Osteoblast (primary cell): ENCODE measurements around the gene FEM1A. TPM values are rescaled to one million over a fixed set of nuclear protein-coding genes. Genes with fewer than 3 reads are reported as not detected.

Experiments
- DNase-seq: peaks from one replicate; pipeline ENCODE4 v3.0.0; 2011; ENCODE audit warnings: low spot score, mixed read lengths; ENCODE audit not compliant: insufficient read length; ENCODE audit errors: missing footprints
- H2AFZ ChIP-seq: 2 replicates; pipeline ENCODE4 v1.6.0; 2011; ENCODE audit warnings: mild to moderate bottlenecking, low read length
- H3K27ac ChIP-seq: 2 replicates; pipeline ENCODE4 v1.5.1; 2011; ENCODE audit warnings: mild to moderate bottlenecking, low read depth, low read length, moderate library complexity
- H3K27me3 ChIP-seq: 2 replicates; pipeline ENCODE4 v1.6.0; 2012; ENCODE audit warnings: mild to moderate bottlenecking, control low read depth, inconsistent platforms, low read length, moderate library complexity; ENCODE audit not compliant: insufficient read depth
- H3K36me3 ChIP-seq: 2 replicates; pipeline ENCODE4 v1.5.1; 2011; ENCODE audit warnings: mild to moderate bottlenecking, low read length, control low read depth, moderate library complexity; ENCODE audit not compliant: insufficient read depth
- H3K4me1 ChIP-seq: 2 replicates; pipeline ENCODE4 v1.5.1; 2011; ENCODE audit warnings: mild to moderate bottlenecking, low read length, control low read depth, moderate library complexity; ENCODE audit not compliant: insufficient read depth
- H3K4me2 ChIP-seq: 2 replicates; pipeline ENCODE4 v1.6.0; 2011; ENCODE audit warnings: mild to moderate bottlenecking, low read length; ENCODE audit not compliant: insufficient read depth
- H3K4me3 ChIP-seq: fragments of 200-600 bp; sonication (generic); 3 replicates; pipeline ENCODE4 v1.5.1; 2012; ENCODE audit warnings: mild to moderate bottlenecking, low read length, inconsistent platforms; ENCODE audit not compliant: insufficient read depth
- H3K79me2 ChIP-seq: 2 replicates; pipeline ENCODE4 v1.6.0; 2012; ENCODE audit warnings: mild to moderate bottlenecking, low read length, control low read depth, inconsistent platforms; ENCODE audit not compliant: insufficient read depth
- H3K9me3 ChIP-seq: 2 replicates; pipeline ENCODE4 v1.5.1; 2011; ENCODE audit warnings: low read depth, low read length, control low read depth
- H4K20me1 ChIP-seq: 2 replicates; pipeline ENCODE4 v1.6.0; 2012; ENCODE audit warnings: mild to moderate bottlenecking, low read length, control low read depth; ENCODE audit not compliant: insufficient read depth
- CTCF ChIP-seq: IDR thresholded peaks from 2 replicates; pipeline ENCODE4 v1.5.1; 2011; ENCODE audit warnings: mild to moderate bottlenecking, low read depth, low read length, moderate library complexity; ENCODE audit errors: extremely low read depth
- total RNA-seq: library from RNA; depleted of rRNA; stranded (reverse); fragments of >200 nt; gene quantifications from 2 replicates; pipeline ENCODE4 v1.2.3, GENCODE V29; 2012

FEM1A gene
- total RNA-seq, 1 donor, result 12.7 TPM

- H3K9me3 ChIP-seq, result no peaks in the 10 kb centered on the region
- no peaks in the 10 kb centered on the region for H3K4me1 ChIP-seq
- no peak overlapping the region for H3K27ac ChIP-seq
- no peaks in the 10 kb centered on the region for H3K79me2 ChIP-seq
- no peak overlapping the region for H3K4me3 ChIP-seq
- no peaks in the 10 kb centered on the region for H3K36me3 ChIP-seq
- no peak overlapping the region for H2AFZ ChIP-seq
- no peak for TF ChIP-seq CTCF
- peak; percentile 95 for DNase-seq
- H4K20me1 ChIP-seq, result peaks cover 4% of the 10 kb centered on the region
- H3K27me3 ChIP-seq, result no peaks in the 10 kb centered on the region
- no peak overlapping the region for H3K4me2 ChIP-seq
Observed at GRCh38 chr19:4768934-4769777, 22.4 kb upstream of the FEM1A start.

GRCh38 chr19:4772566-4772965, 19.0 kb upstream of the FEM1A start:
- Histone ChIP-seq H4K20me1 (peaks cover 4% of the 10 kb centered on the region), H3K36me3 (no peaks in the 10 kb centered on the region), H3K4me3 (no peak overlapping the region), H3K4me2 (no peak overlapping the region), H3K79me2 (no peaks in the 10 kb centered on the region), H2AFZ (no peak overlapping the region), H3K27ac (no peak overlapping the region), H3K9me3 (no peaks in the 10 kb centered on the region), H3K4me1 (no peaks in the 10 kb centered on the region), H3K27me3 (no peaks in the 10 kb centered on the region)
- no peak for DNase-seq
- TF ChIP-seq CTCF, result no peak

- Histone ChIP-seq H3K9me3 (no peaks in the 10 kb centered on the region), H3K27me3 (no peaks in the 10 kb centered on the region), H4K20me1 (peaks cover 4% of the 10 kb centered on the region), H3K27ac (no peak overlapping the region), H3K4me1 (no peaks in the 10 kb centered on the region), H3K79me2 (no peaks in the 10 kb centered on the region), H3K4me3 (no peak overlapping the region), H2AFZ (no peak overlapping the region), H3K36me3 (no peaks in the 10 kb centered on the region), H3K4me2 (no peak overlapping the region)
- TF ChIP-seq CTCF, result no peak
- DNase-seq, result no peak
Observed at GRCh38 chr19:4773047-4773640, 18.4 kb upstream of the FEM1A start.

- no peaks in the 10 kb centered on the region for H3K4me1 ChIP-seq
- no peak for DNase-seq
- no peak overlapping the region for H2AFZ ChIP-seq
- H3K36me3 ChIP-seq, result no peaks in the 10 kb centered on the region
- H3K9me3 ChIP-seq, result no peaks in the 10 kb centered on the region
- peaks cover 1% of the 10 kb centered on the region for H4K20me1 ChIP-seq
- no peak overlapping the region for H3K4me2 ChIP-seq
- no peak overlapping the region for H3K4me3 ChIP-seq
- H3K27me3 ChIP-seq, result no peaks in the 10 kb centered on the region
- no peak overlapping the region for H3K27ac ChIP-seq
- no peaks in the 10 kb centered on the region for H3K79me2 ChIP-seq
- no peak for TF ChIP-seq CTCF
Observed at GRCh38 chr19:4774136-4774535, 17.4 kb upstream of the FEM1A start.
